IMR-90 (cell line): ENCODE results near the gene ZNF296. TPM values are rescaled to one million over a fixed set of nuclear protein-coding genes. Genes with fewer than 3 reads are reported as not detected.

Experiments used
- ATAC-seq: fragments of 200-7000 bp; cut with Tn5 transposase; 2 replicates; pipeline ENCODE4 v1.9.1; 2020; ENCODE audit warnings: low read depth, mild to moderate bottlenecking, moderate library complexity
- BruUV-seq: library from RNA; stranded (reverse); fragments of 400-500 nt; replicated peaks from 2 replicates; lab custom pipeline; 2021; lab: Mats Ljungman, UMichigan
- CTCF ChIA-PET: fragments of 300-600 bp; formaldehyde crosslinking; extraction: SDS; loops from one replicate; lab custom pipeline; 2021; ENCODE audit warnings: antibody characterized with exemption; lab: Yijun Ruan, JAX
- POLR2A ChIA-PET: fragments of 300-600 bp; sonication (Branson Sonifier 250); formaldehyde crosslinking; loops from one replicate; lab custom pipeline; 2022; ENCODE audit warnings: antibody characterized with exemption; ENCODE audit not compliant: unreplicated experiment; lab: Charles Lee
- DNase-seq: peaks from one replicate; pipeline ENCODE4 v3.0.0; 2013
- H2AFZ ChIP-seq: replicated peaks from 2 replicates; pipeline ENCODE3; 2013; ENCODE audit warnings: low read length, mild to moderate bottlenecking; ENCODE audit not compliant: poor library complexity
- H2AK5ac ChIP-seq: 2 replicates; pipeline ENCODE4 v1.6.1; 2013; ENCODE audit warnings: low read depth, low read length, inconsistent platforms
- H2AK9ac ChIP-seq: replicated peaks from 2 replicates; pipeline ENCODE3; 2013; ENCODE audit warnings: mild to moderate bottlenecking, low read depth, low read length, moderate library complexity; ENCODE audit not compliant: poor library complexity
- H2BK120ac ChIP-seq: 2 replicates; pipeline ENCODE4 v1.6.1; 2013; ENCODE audit warnings: low read depth, low read length, inconsistent platforms
- H2BK15ac ChIP-seq: 3 replicates; pipeline ENCODE4 v1.6.1; 2013; ENCODE audit warnings: low read depth, low read length, inconsistent platforms
- H2BK20ac ChIP-seq: 2 replicates; pipeline ENCODE4 v1.6.1; 2013; ENCODE audit warnings: low read depth, mild to moderate bottlenecking, inconsistent platforms, low read length, moderate library complexity
- H2BK5ac ChIP-seq: 2 replicates; pipeline ENCODE4 v1.6.1; 2013; ENCODE audit warnings: mild to moderate bottlenecking, low read depth, low read length, inconsistent platforms; ENCODE audit not compliant: poor library complexity, severe bottlenecking
- H3K14ac ChIP-seq: replicated peaks from 2 replicates; pipeline ENCODE4 v1.6.1; 2013; ENCODE audit warnings: low read depth, low read length, inconsistent platforms
- H3K18ac ChIP-seq: 2 replicates; pipeline ENCODE4 v1.6.1; 2013; ENCODE audit warnings: low read depth, low read length, control low read depth
- H3K23ac ChIP-seq: 2 replicates; pipeline ENCODE4 v1.6.1; 2013; ENCODE audit warnings: low read depth, low read length, inconsistent platforms
- H3K27ac ChIP-seq: 2 replicates; pipeline ENCODE4 v1.5.1; 2013; ENCODE audit warnings: mild to moderate bottlenecking, control low read depth, low read length; ENCODE audit not compliant: insufficient read depth
- H3K27me3 ChIP-seq: 2 replicates; pipeline ENCODE4 v1.6.1; 2013; ENCODE audit warnings: low read length; ENCODE audit not compliant: control insufficient read depth, insufficient read depth
- H3K36me3 ChIP-seq: 2 replicates; pipeline ENCODE4 v1.6.1; 2013; ENCODE audit warnings: low read length, mixed read lengths; ENCODE audit not compliant: control insufficient read depth, insufficient read depth
- H3K4ac ChIP-seq: 2 replicates; pipeline ENCODE4 v1.6.1; 2013; ENCODE audit warnings: low read depth, low read length, inconsistent platforms
- H3K4me1 ChIP-seq: 2 replicates; pipeline ENCODE4 v1.6.1; 2013; ENCODE audit warnings: low read length, mixed read lengths; ENCODE audit not compliant: control insufficient read depth, insufficient read depth
- H3K4me2 ChIP-seq: 2 replicates; pipeline ENCODE4 v1.6.1; 2013; ENCODE audit warnings: low read depth, mild to moderate bottlenecking, control low read depth, low read length, moderate library complexity
- H3K4me3 ChIP-seq: 2 replicates; pipeline ENCODE4 v1.5.1; 2013; ENCODE audit warnings: low read depth, mild to moderate bottlenecking, control low read depth, low read length, moderate library complexity; ENCODE audit not compliant: insufficient read depth
- H3K56ac ChIP-seq: 2 replicates; pipeline ENCODE4 v1.6.1; 2013; ENCODE audit warnings: low read length, inconsistent platforms; ENCODE audit not compliant: insufficient read depth; ENCODE audit errors: extremely low read depth
- H3K79me1 ChIP-seq, 2 experiments: 2 replicates each; pipeline ENCODE4 v1.6.1; 2013; ENCODE audit warnings: low read length in 2 of 2, inconsistent platforms in 1 of 2, low read depth in 1 of 2
- H3K9ac ChIP-seq: 2 replicates; pipeline ENCODE4 v1.6.1; 2013; ENCODE audit warnings: low read depth, low read length, control low read depth
- H3K9me1 ChIP-seq: 2 replicates; pipeline ENCODE4 v1.6.1; 2013; ENCODE audit warnings: low read length, inconsistent platforms; ENCODE audit not compliant: insufficient read depth
- H3K9me3 ChIP-seq: 2 replicates; pipeline ENCODE4 v1.6.1; 2013; ENCODE audit warnings: low read length; ENCODE audit not compliant: control insufficient read depth, insufficient read depth
- H4K20me1 ChIP-seq: 2 replicates; pipeline ENCODE4 v1.6.1; 2013; ENCODE audit warnings: low read length, inconsistent platforms; ENCODE audit not compliant: insufficient read depth
- H4K5ac ChIP-seq: 2 replicates; pipeline ENCODE4 v1.6.1; 2013; ENCODE audit warnings: mild to moderate bottlenecking, low read depth, low read length, control low read depth
- H4K8ac ChIP-seq, 2 experiments: 2 replicates each; pipeline ENCODE4 v1.6.1; 2013; ENCODE audit warnings: low read depth in 2 of 2, low read length in 2 of 2, control low read depth in 1 of 2, inconsistent platforms in 1 of 2
- H4K91ac ChIP-seq: 2 replicates; pipeline ENCODE4 v1.6.1; 2013; ENCODE audit warnings: low read depth, low read length, inconsistent platforms; ENCODE audit not compliant: insufficient read depth
- MAFK ChIP-seq: IDR thresholded peaks from 2 replicates; pipeline ENCODE4 v1.6.1; 2012; ENCODE audit warnings: low read depth, low read length, improper control_type of control experiment
- MAZ ChIP-seq: IDR thresholded peaks from 2 replicates; pipeline ENCODE4 v1.6.1; 2012; ENCODE audit warnings: low read depth, mild to moderate bottlenecking, low read length, improper control_type of control experiment, moderate library complexity, borderline replicate concordance
- RFX5 ChIP-seq: IDR thresholded peaks from 2 replicates; pipeline ENCODE4 v1.8.0; 2012; ENCODE audit warnings: low read depth, mild to moderate bottlenecking, low read length, moderate library complexity
- USF2 ChIP-seq: fragments of 150-350 bp; IDR thresholded peaks from 2 replicates; pipeline ENCODE4 v1.6.1; 2017; ENCODE audit warnings: mild to moderate bottlenecking, antibody characterized with exemption, low read length, low read depth
- WGBS, 2 experiments: methylation state at CpG; one replicate each; pipeline versions ENCODE4 v1.1.5 to v1.1.7; 2013; ENCODE audit warnings: missing lambda C conversion rate in 2 of 2; ENCODE audit not compliant: insufficient read length in 1 of 2; ENCODE audit errors: extremely low coverage in 2 of 2; 5-methylcytosine and 5-hydroxymethylcytosine counted together
- dilution Hi-C: fragments of 300-500 bp; cut with HindIII; formaldehyde crosslinking; loops from one replicate; pipeline ENCODE4 v1.14.3; 2018; ENCODE audit warnings: low sequenced_read_pairs; ENCODE audit not compliant: unreplicated experiment
- in situ Hi-C: fragments of 300-500 bp; cut with MboI; formaldehyde crosslinking; loops from 3 replicates; pipeline ENCODE4 v1.14.3; 2019; ENCODE audit warnings: low sequenced_read_pairs, inconsistent platforms, mixed read lengths
- intact Hi-C: fragments of 100-400 bp; cut with micrococcal nuclease; formaldehyde crosslinking; loops from 2 replicates; pipeline ENCODE4 v1.10.0; 2022
- polyA plus RNA-seq, 3 experiments: library from polyadenylated mRNA; depleted of rRNA; stranded (reverse); fragments of >200 nt; gene quantifications; 2 replicates each; pipeline ENCODE4 v1.2.3, GENCODE V29; 2012; ENCODE audit warnings: low replicate concordance in 1 of 3
- total RNA-seq: library from RNA; depleted of rRNA; stranded (reverse); fragments of >200 nt; gene quantifications from 2 replicates; pipeline ENCODE4 v1.2.3, GENCODE V29; 2012

ZNF296 gene
- total and polyA plus RNA-seq, 2 of the 4 experiments (the other 2 are of a cell fraction): 0.10 TPM; not detected in 1

DNA sequence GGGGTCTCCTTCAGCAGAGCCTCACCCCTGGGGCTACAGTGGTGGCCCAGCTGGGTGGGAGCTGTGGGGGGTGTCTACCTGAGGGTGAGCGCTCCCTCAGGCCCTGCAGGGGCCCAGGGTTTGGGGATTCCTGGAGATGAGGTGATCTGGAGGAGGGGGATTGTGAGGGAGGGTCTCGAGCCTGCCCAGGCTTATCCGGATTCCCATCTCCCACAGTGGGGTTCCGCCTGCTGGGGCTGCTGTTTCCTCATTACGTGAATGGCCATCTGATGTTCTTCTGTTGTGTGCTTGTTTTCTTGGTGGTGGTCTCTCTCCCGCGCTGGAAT is 21.1 kb upstream of the ZNF296 start (continued):
- no peak for TF ChIP-seq MAZ

DNA sequence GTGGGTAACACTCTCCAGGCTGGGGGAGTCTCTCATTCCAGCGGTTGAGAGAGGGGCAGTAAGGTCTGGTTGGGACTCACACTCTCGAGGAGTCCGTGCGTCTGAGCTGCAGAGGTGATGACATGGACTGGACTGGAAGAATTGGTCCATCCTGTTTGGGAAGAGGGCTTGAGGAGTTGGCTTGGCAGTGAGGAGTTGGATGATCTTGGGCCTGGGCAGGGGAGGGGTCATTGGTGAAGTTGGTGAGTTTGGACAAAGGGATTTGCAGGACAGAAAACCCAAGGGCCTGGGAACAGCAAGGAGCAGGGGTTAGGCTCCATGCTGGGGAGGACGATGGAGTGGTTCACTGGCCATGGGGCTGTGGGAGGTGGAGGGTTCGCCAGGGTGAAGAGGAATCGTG is 20.4 kb upstream of the ZNF296 start:
- dilution Hi-C loops (no loop called here), in situ Hi-C loops (no loop called here)
- no peak overlapping the region for H3K4me3 ChIP-seq

More for the DNA sequence above, 20.4 kb upstream of the ZNF296 start:
- no peak overlapping the region for H2BK120ac ChIP-seq
- no peak for TF ChIP-seq USF2
- TF ChIP-seq MAFK: no peak
- TF ChIP-seq RFX5: no peak
- no peak overlapping the region for H3K4me2 ChIP-seq
- H3K36me3 ChIP-seq: 0 out of 2 replicates have a peak, but pooled peaks cover 1% of the 10 kb centered on the region
- peaks cover 74% of the 10 kb centered on the region for H4K20me1 ChIP-seq
- no peak overlapping the region for H2BK5ac ChIP-seq
- no peak overlapping the region for H2AK5ac ChIP-seq
- 93% methylated on average over 6 of the region's 7 CpGs; no CpG with 5 or more reads in 1 of the 2 experiments for WGBS, 2 experiments
- H4K91ac ChIP-seq: no peak overlapping the region
- no peak overlapping the region for H3K14ac ChIP-seq
- H3K27ac ChIP-seq: no peak overlapping the region
- no TSS peak for BruUV-seq
- H3K56ac ChIP-seq: no peak overlapping the region
- H4K5ac ChIP-seq: no peak overlapping the region
- no peak for DNase-seq
- H3K9me1 ChIP-seq: peaks cover 50% of the 10 kb centered on the region
- intact Hi-C loops: no loop called here
- H3K4me1 ChIP-seq: peaks cover 39% of the 10 kb centered on the region
- no peak overlapping the region for H2AFZ ChIP-seq
- no peak for ATAC-seq
- H3K4ac ChIP-seq: no peak overlapping the region; the same call in 1 of the 2 replicates
- no peak overlapping the region for H3K9ac ChIP-seq
- CTCF ChIA-PET: no interaction called here
- peak overlapping the region; percentile 34 for H2AK9ac ChIP-seq
- no peaks in the 10 kb centered on the region for H3K27me3 ChIP-seq
- H3K18ac ChIP-seq: no peak overlapping the region
- H2BK20ac ChIP-seq: no peak overlapping the region
- H2BK15ac ChIP-seq: no peak overlapping the region
- no peak overlapping the region for H3K23ac ChIP-seq
- POLR2A ChIA-PET: no interaction called here
- peaks cover 21 to 77% of the 10 kb centered on the region in 2 experiments; a peak in 3 of 4 replicates for H3K79me1 ChIP-seq
- H3K9me3 ChIP-seq: no peaks in the 10 kb centered on the region
- H4K8ac ChIP-seq: no peak overlapping the region
